Esophagus squamous epithelium (tissue), 5 donors: ENCODE results near the gene MICAL1. TPM values are rescaled to one million over a fixed set of nuclear protein-coding genes. Genes with fewer than 3 reads are reported as not detected.

Source experiments
- DNase-seq: peaks from one replicate; lab custom pipeline; 2025; lab: John Stamatoyannopoulos, UW
- H3K27ac ChIP-seq, 4 donors: fragments of 200-600 bp; sonication (generic); one replicate each; pipeline ENCODE4 v1.5.1; 2016 to 2019; ENCODE audit warnings: mild to moderate bottlenecking in 1 of 4
- H3K27me3 ChIP-seq, 4 donors: fragments of 200-600 bp; sonication (generic); 1 replicate in 3 of 4; 2 replicates in 1 of 4; pipeline versions ENCODE4 v1.5.1 to v1.6.0; 2017 to 2021; ENCODE audit warnings: antibody characterized with exemption in 1 of 4
- H3K36me3 ChIP-seq, 3 donors: fragments of 200-600 bp; sonication (generic); one replicate each; pipeline ENCODE4 v1.5.1; 2016 to 2019
- H3K4me1 ChIP-seq, 3 donors: fragments of 200-600 bp; sonication (generic); one replicate each; pipeline ENCODE4 v1.5.1; 2017 to 2019
- H3K4me3 ChIP-seq, 4 donors: fragments of 200-600 bp; sonication (generic); 1 replicate in 3 of 4; 2 replicates in 1 of 4; pipeline ENCODE4 v1.5.1; 2016 to 2019; ENCODE audit warnings: mild to moderate bottlenecking in 2 of 4, moderate library complexity in 1 of 4
- H3K9me3 ChIP-seq, 3 donors: fragments of 200-600 bp; sonication (generic); one replicate each; pipeline ENCODE4 v1.5.1; 2016 to 2019
- POLR2A ChIP-seq, 4 donors: fragments of 450-650 bp; IDR thresholded peaks; one replicate each; pipeline ENCODE4 v1.6.1; 2017; ENCODE audit warnings: antibody characterized with exemption in 4 of 4, mild to moderate bottlenecking in 4 of 4, moderate library complexity in 3 of 4
- WGBS, 2 donors: methylation state at CpG; one replicate each; pipeline ENCODE4 v1.1.5; 2018; 5-methylcytosine and 5-hydroxymethylcytosine counted together
- intact Hi-C: fragments of 100-400 bp; cut with DNase I; formaldehyde crosslinking; loops from one replicate; pipeline ENCODE4 v1.15.0; 2022
- total RNA-seq, 4 donors: library from RNA; depleted of rRNA; stranded (reverse); fragments of >200 nt; gene quantifications; one replicate each; pipeline ENCODE4 v1.1.0, GENCODE V29; 2016
- TF ChIP-seq, protein P1 (sequence below), 6 experiments: fragments of 450-650 bp in 4 of 6; fragments of 200-600 bp in 2 of 6; sonication (generic) in 2 of 6; IDR thresholded peaks; one replicate each; pipeline ENCODE4 v1.5.1; 2016 to 2019; ENCODE audit warnings: antibody characterized with exemption in 6 of 6, mild to moderate bottlenecking in 4 of 6, moderate library complexity in 4 of 6
- donor health status: DM: yes; HTN: yes; CAD: no.

The MICAL1 gene
- total RNA-seq, 4 donors from 2014 or later: 11.9 to 20.0 (median 12.6) TPM

DNA sequence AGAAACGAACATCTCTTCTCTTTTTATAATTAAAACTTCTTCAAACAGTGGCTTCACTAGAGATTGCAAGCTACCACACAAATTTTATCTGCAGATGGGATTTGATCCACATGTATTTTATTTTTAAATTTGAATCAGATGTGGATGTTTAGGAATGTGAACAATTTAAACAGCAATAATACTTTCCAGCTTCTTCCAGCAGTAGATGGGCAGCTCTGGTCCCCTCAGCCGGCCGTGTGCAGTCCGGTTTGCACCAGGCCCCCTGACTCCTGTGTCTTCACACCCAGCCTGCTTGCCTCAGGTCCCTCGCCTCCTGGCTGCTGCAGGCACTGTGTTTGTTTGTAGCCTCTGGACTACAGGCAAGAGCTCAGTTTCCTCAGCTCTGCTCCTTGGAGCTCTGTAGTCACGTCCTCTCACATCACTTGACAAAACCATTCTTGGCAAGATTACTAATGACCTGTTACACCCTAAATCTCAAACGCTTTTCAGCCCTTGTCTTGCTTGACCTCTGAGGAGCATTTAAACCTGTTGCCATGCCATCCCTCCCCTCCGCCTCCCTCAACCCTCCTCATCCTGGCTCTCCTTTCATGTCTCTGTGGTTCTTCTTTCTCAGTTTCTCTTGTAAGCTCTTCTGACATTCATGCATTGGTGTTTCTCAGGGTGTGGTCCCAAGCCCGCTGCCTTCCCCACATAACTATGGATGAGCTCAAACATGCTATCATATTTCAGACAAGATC lies 40.6 kb upstream of the MICAL1 start:
- WGBS, 2 donors: 77 to 79% methylated on average over 9 of the region's 9 CpGs

DNA sequence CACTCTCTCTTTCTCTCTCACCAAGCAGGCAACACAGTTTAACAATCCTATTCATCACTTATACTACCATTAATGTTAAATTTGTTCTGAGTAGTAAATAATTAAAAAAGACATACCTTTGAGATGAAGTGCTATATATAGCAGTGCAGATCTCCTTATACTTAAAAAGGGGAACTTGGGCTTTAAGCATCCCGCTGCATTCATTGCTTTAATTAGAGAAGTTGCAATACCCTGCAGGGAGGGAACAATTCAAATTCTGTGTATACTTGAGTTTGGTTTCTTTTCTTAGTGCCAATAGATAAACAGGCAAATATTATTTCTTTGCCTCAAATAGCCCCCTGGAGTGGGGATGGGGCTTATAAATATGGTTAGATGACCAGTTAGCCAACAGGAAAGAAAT lies 38.3 kb upstream of the MICAL1 start:
- TF ChIP-seq, protein P1, sequence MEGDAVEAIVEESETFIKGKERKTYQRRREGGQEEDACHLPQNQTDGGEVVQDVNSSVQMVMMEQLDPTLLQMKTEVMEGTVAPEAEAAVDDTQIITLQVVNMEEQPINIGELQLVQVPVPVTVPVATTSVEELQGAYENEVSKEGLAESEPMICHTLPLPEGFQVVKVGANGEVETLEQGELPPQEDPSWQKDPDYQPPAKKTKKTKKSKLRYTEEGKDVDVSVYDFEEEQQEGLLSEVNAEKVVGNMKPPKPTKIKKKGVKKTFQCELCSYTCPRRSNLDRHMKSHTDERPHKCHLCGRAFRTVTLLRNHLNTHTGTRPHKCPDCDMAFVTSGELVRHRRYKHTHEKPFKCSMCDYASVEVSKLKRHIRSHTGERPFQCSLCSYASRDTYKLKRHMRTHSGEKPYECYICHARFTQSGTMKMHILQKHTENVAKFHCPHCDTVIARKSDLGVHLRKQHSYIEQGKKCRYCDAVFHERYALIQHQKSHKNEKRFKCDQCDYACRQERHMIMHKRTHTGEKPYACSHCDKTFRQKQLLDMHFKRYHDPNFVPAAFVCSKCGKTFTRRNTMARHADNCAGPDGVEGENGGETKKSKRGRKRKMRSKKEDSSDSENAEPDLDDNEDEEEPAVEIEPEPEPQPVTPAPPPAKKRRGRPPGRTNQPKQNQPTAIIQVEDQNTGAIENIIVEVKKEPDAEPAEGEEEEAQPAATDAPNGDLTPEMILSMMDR (IDR thresholded peaks at IDR 0.05): no peak
- no peak for TF ChIP-seq POLR2A (IDR thresholded peaks at IDR 0.05)
- WGBS, 2 donors: 75 to 95% methylated on average over 1 of the region's 1 CpG

More for the DNA sequence above, 40.6 kb upstream of the MICAL1 start:
- H3K36me3 ChIP-seq: no peaks in the 10 kb centered on the region
- H3K9me3 ChIP-seq: no peaks in the 10 kb centered on the region
- no peak for TF ChIP-seq POLR2A (IDR thresholded peaks at IDR 0.05)
- TF ChIP-seq, protein P1 (IDR thresholded peaks at IDR 0.05): no peak
- no peaks in the 10 kb centered on the region for H3K27me3 ChIP-seq
- H3K4me1 ChIP-seq: no peaks in the 10 kb centered on the region
- H3K27ac ChIP-seq: no peak overlapping the region
- no peak overlapping the region for H3K4me3 ChIP-seq
- intact Hi-C loops: no loop called here
- no peak for DNase-seq

DNA sequence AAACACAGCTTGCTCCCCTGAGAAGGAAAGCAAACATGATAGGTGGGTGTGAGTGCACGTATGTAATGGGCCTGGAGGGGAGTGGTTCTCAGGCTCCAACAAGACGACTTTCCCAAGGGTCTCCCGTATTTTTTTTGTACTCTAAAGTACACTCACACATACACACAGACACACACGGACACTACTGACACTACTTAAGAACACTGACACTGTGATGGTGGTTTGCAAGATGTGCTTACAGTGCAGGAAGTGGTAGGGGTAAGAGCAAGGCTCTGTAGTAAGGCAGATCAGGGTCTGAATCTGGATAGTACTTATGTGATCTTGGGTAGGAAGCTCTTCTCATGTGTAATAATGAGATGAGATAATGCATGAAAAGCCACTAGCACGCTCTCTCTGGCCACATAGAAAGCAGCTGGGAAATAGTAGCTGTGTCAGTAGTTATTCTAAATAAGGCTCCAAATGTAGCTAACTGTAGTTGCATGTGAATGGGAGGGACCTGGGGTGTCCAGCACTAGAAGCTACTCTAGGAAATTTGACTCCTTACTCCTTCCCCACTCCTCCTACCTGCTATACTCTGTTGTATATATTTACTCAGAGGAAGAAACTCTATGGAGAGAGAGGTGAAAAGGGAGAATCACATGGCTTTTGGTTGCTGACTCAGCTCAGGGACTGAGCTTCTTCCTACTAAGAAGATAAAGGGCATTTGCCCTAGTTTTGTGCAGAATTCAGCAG lies 35.8 kb upstream of the MICAL1 start:
- Histone ChIP-seq H3K36me3 (no peaks in the 10 kb centered on the region), H3K9me3 (no peaks in the 10 kb centered on the region), H3K27ac (peak overlapping the region in 1 of 4 donors; percentile 14), H3K4me3 (no peak overlapping the region), H3K4me1 (no peaks in the 10 kb centered on the region), H3K27me3 (no peaks in the 10 kb centered on the region)
- DNase-seq: no peak
- TF ChIP-seq, protein P1 (IDR thresholded peaks at IDR 0.05): no peak
- no peak for TF ChIP-seq POLR2A (IDR thresholded peaks at IDR 0.05)
- intact Hi-C loops: no loop called here
- WGBS, 2 donors: 45 to 50% methylated on average over 5 of the region's 5 CpGs

More for the DNA sequence above, 38.3 kb upstream of the MICAL1 start:
- Histone ChIP-seq H3K27ac (no peak overlapping the region), H3K9me3 (no peaks in the 10 kb centered on the region), H3K36me3 (no peaks in the 10 kb centered on the region), H3K4me1 (no peaks in the 10 kb centered on the region), H3K27me3 (no peaks in the 10 kb centered on the region), H3K4me3 (no peak overlapping the region)
- intact Hi-C loops: no loop called here
- DNase-seq: no peak

DNA sequence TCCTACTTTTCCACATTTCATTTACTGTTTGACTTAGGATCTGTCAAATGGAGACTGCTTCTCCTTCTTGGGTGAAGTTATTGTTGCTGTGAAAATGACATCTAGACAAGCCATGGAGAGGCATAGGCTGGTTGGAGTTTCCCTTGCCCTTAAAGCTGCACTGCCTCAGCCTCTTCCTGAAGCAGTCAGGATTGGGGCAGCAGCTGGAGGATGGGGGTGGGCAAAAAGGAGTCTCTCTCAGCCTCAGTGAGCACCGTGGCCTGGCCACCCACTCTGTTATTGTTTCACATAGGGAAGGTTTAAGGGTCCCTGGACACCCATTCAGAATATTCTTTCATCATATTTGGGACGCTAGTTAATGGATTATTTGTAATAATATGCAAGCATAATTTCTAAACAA lies 35.1 kb upstream of the MICAL1 start:
- 52 to 75% methylated on average over 2 of the region's 2 CpGs for WGBS, 2 donors
- Histone ChIP-seq H3K9me3 (no peaks in the 10 kb centered on the region), H3K4me3 (no peak overlapping the region), H3K27ac (no peak overlapping the region), H3K4me1 (peaks cover 0 to 3% (median 0%) of the 10 kb centered on the region in 3 donors), H3K36me3 (no peaks in the 10 kb centered on the region), H3K27me3 (no peaks in the 10 kb centered on the region)
- no peak for DNase-seq
- intact Hi-C loops: no loop called here
- TF ChIP-seq, protein P1 (IDR thresholded peaks at IDR 0.05): no peak
- no peak for TF ChIP-seq POLR2A (IDR thresholded peaks at IDR 0.05)

DNA sequence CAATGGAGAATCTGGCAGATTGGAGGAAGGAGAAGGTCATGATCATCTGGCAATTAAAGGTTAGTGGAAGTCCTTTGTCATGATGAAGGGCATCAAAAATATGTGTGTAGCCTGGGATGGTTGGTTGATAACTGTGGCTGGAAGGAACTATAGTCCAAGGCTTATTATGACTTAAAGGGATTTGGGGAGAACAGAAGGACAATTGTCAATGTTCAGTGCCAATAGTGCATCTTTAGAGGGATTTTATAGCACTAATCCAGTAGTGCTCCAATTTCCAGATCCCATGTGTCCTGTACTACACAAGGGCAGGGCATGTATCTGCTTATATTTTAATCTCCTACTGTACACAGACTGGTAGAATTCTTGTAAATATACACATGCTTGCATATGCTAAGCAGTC lies 32.4 kb upstream of the MICAL1 start:
- no peaks in the 10 kb centered on the region for H3K9me3 ChIP-seq
- no peak overlapping the region for H3K4me3 ChIP-seq
- no peaks in the 10 kb centered on the region for H3K36me3 ChIP-seq
- H3K27me3 ChIP-seq: no peaks in the 10 kb centered on the region
- no peak for DNase-seq
- no peak overlapping the region for H3K27ac ChIP-seq
- intact Hi-C loops: no loop called here
- H3K4me1 ChIP-seq: peaks cover 0 to 25% (median 0%) of the 10 kb centered on the region in 3 donors
- TF ChIP-seq, protein P1 (IDR thresholded peaks at IDR 0.05): no peak
- no peak for TF ChIP-seq POLR2A (IDR thresholded peaks at IDR 0.05)
